B cell (primary cell): Measurements from ENCODE around the gene ELL. TPM values are rescaled to one million over a fixed set of nuclear protein-coding genes. Genes with fewer than 3 reads are reported as not detected.

Experiments used
- ATAC-seq: fragments of 200-7000 bp; cut with Tn5 transposase; one replicate; pipeline ENCODE4 v1.10.0; 2021; ENCODE audit warnings: low read depth, mild to moderate bottlenecking, moderate number of reproducible peaks, moderate library complexity
- CTCF ChIA-PET: fragments of 350-600 bp; sonication (Branson Sonifier 250); formaldehyde crosslinking; loops from one replicate; lab custom pipeline; 2021; ENCODE audit warnings: antibody characterized with exemption, inconsistent platforms; lab: Charles Lee
- POLR2A ChIA-PET: fragments of 350-600 bp; sonication (Branson Sonifier 250); formaldehyde crosslinking; loops from one replicate; lab custom pipeline; 2021; ENCODE audit warnings: antibody characterized with exemption; lab: Charles Lee
- DNase-seq: peaks from one replicate; pipeline ENCODE4 v3.0.0; 2013
- H2AFZ ChIP-seq: 2 replicates; pipeline ENCODE4 v1.6.1; 2012; ENCODE audit warnings: mild to moderate bottlenecking, low read depth, low read length; ENCODE audit not compliant: insufficient read depth, poor library complexity, severe bottlenecking
- H3K27ac ChIP-seq, 2 donors: 1 replicate in 1 of 2; 2 replicates in 1 of 2; pipeline ENCODE4 v1.5.1; 2012 to 2013; ENCODE audit warnings: low read length in 2 of 2, mild to moderate bottlenecking in 2 of 2, moderate library complexity in 1 of 2
- H3K27me3 ChIP-seq, 4 experiments: fragments of 200-600 bp in 1 of 4; sonication (generic) in 1 of 4; replicated peaks in 1 of 4; 1 replicate in 2 of 4; 2 replicates in 2 of 4; pipeline versions ENCODE4 v1.6.1 to v1.7.0; 2013 to 2016; ENCODE audit warnings: low read length in 3 of 4, mild to moderate bottlenecking in 2 of 4, mixed read lengths in 1 of 4, moderate library complexity in 1 of 4; ENCODE audit not compliant: insufficient read depth in 4 of 4, control insufficient read depth in 3 of 4; ENCODE audit errors: control extremely low read depth in 1 of 4
- H3K36me3 ChIP-seq, 2 experiments: replicated peaks in 1 of 2; 1 replicate in 1 of 2; 2 replicates in 1 of 2; pipeline versions ENCODE4 v1.6.1 to v1.7.1; 2013; ENCODE audit warnings: low read length in 1 of 2; ENCODE audit not compliant: insufficient read depth in 2 of 2, control insufficient read depth in 1 of 2; ENCODE audit errors: control extremely low read depth in 1 of 2, extremely low read depth in 1 of 2
- H3K4me1 ChIP-seq, 2 donors: fragments of 200-600 bp in 1 of 2; sonication (generic) in 1 of 2; 1 replicate in 1 of 2; 2 replicates in 1 of 2; pipeline versions ENCODE4 v1.5.1 to v1.6.1; 2013 to 2017; ENCODE audit warnings: low read length in 2 of 2; ENCODE audit not compliant: control insufficient read depth in 2 of 2, insufficient read depth in 2 of 2
- H3K4me2 ChIP-seq: replicated peaks from 2 replicates; pipeline ENCODE3; 2012; ENCODE audit warnings: mild to moderate bottlenecking, low read depth, low read length; ENCODE audit not compliant: poor library complexity, severe bottlenecking
- H3K4me3 ChIP-seq, 5 experiments: fragments of 200-600 bp in 1 of 5; sonication (generic) in 1 of 5; 1 replicate in 3 of 5; 2 replicates in 2 of 5; pipeline versions ENCODE4 v1.5.1 to v1.7.0; 2011 to 2016; ENCODE audit warnings: low read length in 4 of 5, mild to moderate bottlenecking in 4 of 5, low read depth in 2 of 5, control low read depth in 1 of 5, moderate library complexity in 1 of 5; ENCODE audit not compliant: insufficient read depth in 1 of 5; ENCODE audit errors: control extremely low read depth in 1 of 5, extremely low read depth in 1 of 5
- H3K79me2 ChIP-seq: fragments of 200-600 bp; sonication (generic); one replicate; pipeline ENCODE4 v1.6.0; 2016; ENCODE audit warnings: low read length; ENCODE audit not compliant: control insufficient read depth, insufficient read depth
- H3K9ac ChIP-seq: fragments of 200-600 bp; sonication (generic); 2 replicates; pipeline ENCODE4 v1.6.1; 2017; ENCODE audit warnings: mild to moderate bottlenecking, low read length, moderate library complexity
- H3K9me3 ChIP-seq, 3 donors: one replicate each; pipeline versions ENCODE4 v1.6.1 to v1.7.1; 2013; ENCODE audit warnings: low read length in 2 of 3; ENCODE audit not compliant: control insufficient read depth in 2 of 3, insufficient read depth in 1 of 3; ENCODE audit errors: control extremely low read depth in 1 of 3
- H4K20me1 ChIP-seq: 2 replicates; pipeline ENCODE4 v1.6.0; 2012; ENCODE audit warnings: mild to moderate bottlenecking, low read length; ENCODE audit not compliant: insufficient read depth, control insufficient read depth, poor library complexity, severe bottlenecking
- H3K27ac Mint-ChIP-seq: one replicate; pipeline ENCODE4 v1.8.0; 2021; ENCODE audit warnings: mixed read lengths
- H3K27me3 Mint-ChIP-seq: one replicate; pipeline ENCODE4 v1.8.0; 2021; ENCODE audit warnings: mixed read lengths
- H3K4me1 Mint-ChIP-seq: one replicate; pipeline ENCODE4 v1.8.0; 2021; ENCODE audit warnings: mixed read lengths
- H3K4me3 Mint-ChIP-seq: one replicate; pipeline ENCODE4 v1.8.0; 2021; ENCODE audit warnings: mixed read lengths
- H3K9me3 Mint-ChIP-seq: one replicate; pipeline ENCODE4 v1.8.0; 2022; ENCODE audit warnings: mixed read lengths; ENCODE audit not compliant: insufficient read depth
- CTCF ChIP-seq: fragments of 200-600 bp; IDR thresholded peaks from one replicate; pipeline ENCODE4 v1.8.0; 2022; ENCODE audit warnings: antibody characterized with exemption, mild to moderate bottlenecking
- EZH2 ChIP-seq: IDR thresholded peaks from 2 replicates; pipeline ENCODE4 v1.6.1; 2012; ENCODE audit warnings: borderline replicate concordance, low read depth, mild to moderate bottlenecking, moderate library complexity, low read length; ENCODE audit not compliant: insufficient read depth, poor library complexity, severe bottlenecking
- WGBS: methylation state at CpG from one replicate; pipeline ENCODE4 v1.1.5; 2013; ENCODE audit warnings: missing lambda C conversion rate; ENCODE audit not compliant: insufficient coverage; 5-methylcytosine and 5-hydroxymethylcytosine counted together
- intact Hi-C: fragments of 100-400 bp; cut with micrococcal nuclease; formaldehyde crosslinking; loops from one replicate; pipeline ENCODE4 v1.10.0; 2022
- polyA plus RNA-seq: library from polyadenylated mRNA; depleted of rRNA; stranded (reverse); fragments of >200 nt; gene quantifications from 2 replicates; pipeline ENCODE4 v1.2.3, GENCODE V29; 2012
- total RNA-seq, 2 donors: library from RNA; stranded (reverse); fragments of 120-200 nt in 1 of 2; gene quantifications; 1 replicate in 1 of 2; 2 replicates in 1 of 2; pipeline versions ENCODE4 v1.2.3 to v1.2.4, GENCODE V29; 2013 to 2022

Gene ELL
- total and polyA plus RNA-seq, 2 donors (not counting 1 experiment from before 2014, with no cell fraction given) = 21.2 to 31.4 TPM

DNA sequence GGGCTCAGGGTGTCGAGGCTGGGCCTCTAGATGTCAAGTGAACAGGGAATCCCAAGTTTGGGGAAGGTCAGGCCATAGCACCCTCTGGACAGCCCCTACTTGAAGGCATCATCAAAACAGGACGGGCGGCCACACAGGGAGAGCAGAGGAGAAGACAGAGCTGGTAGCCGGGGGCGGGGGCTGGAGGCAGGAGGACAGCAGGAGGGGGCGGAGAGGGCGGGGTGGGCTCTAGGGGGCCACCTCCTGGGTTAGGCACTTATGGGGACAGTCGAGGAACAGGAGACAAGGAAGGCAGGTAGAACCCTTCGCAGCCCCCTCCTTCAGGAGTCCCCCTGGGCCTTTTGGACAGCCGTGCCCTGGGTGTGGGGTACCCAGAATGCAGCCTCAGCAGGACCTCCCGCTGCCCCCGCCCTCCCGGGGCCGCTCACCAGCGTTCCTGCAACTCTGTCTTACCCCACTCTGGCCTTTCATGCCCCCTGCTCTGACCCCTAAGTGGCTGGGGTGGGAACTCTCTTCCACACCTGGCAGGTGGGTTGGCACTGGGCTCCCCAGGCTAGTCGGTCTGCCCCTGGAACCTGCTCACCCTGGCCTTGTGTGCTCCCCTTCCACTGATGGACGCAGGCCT is 96.9 kb downstream of the ELL start:
- no peak overlapping the region for H3K9ac ChIP-seq
- no peak overlapping the region for H3K27ac ChIP-seq
- Mint-ChIP-seq H3K9me3 (no peaks in the 10 kb centered on the region), H3K27me3 (no peaks in the 10 kb centered on the region), H3K4me3 (no peak overlapping the region), H3K27ac (no peak overlapping the region), H3K4me1 (peaks cover 38% of the 10 kb centered on the region)
- H3K27me3 ChIP-seq = peaks cover 0 to 3% (median 0%) of the 10 kb centered on the region in 4 experiments
- no peak overlapping the region for H3K4me3 ChIP-seq
- no peaks in the 10 kb centered on the region for H3K36me3 ChIP-seq
- no peak for TF ChIP-seq EZH2
- no peak for TF ChIP-seq CTCF
- 90% methylated on average over 13 of the region's 17 CpGs for WGBS
- ATAC-seq = no peak
- POLR2A ChIA-PET = no interaction called here
- peaks cover 30 to 48% of the 10 kb centered on the region in 2 donors for H3K4me1 ChIP-seq
- no peak overlapping the region for H2AFZ ChIP-seq
- H4K20me1 ChIP-seq = peaks cover 39% of the 10 kb centered on the region
- CTCF ChIA-PET = interaction anchor here (2.4 kb wide), 1 partner anchor 37 kb away, joined by 7 read pairs; no protein-coding TSS in a partner anchor
- H3K9me3 ChIP-seq = no peaks in the 10 kb centered on the region
- H3K4me2 ChIP-seq = no peak overlapping the region
- intact Hi-C loops = loop anchor here (5.0 kb wide), 1 partner anchor 38 kb away; the partner anchor contains the start of gene GDF15
- no peak for DNase-seq
- H3K79me2 ChIP-seq = peaks cover 25% of the 10 kb centered on the region
